Measurements from ENCODE around the gene ADGRB3. TPM values are rescaled to one million over a fixed set of nuclear protein-coding genes. Genes with fewer than 3 reads are reported as not detected.

Gene ADGRB3
- total RNA-seq, 1 donor from 2014 or later, result 14.9 TPM

GRCh38 chr6:68642977-68643376, 7.9 kb downstream of the ADGRB3 start:
- DNase-seq (ENCODE audit: low spot score in 2 of 2, unreplicated experiment in 2 of 2), result no peak
- H3K4me1 Mint-ChIP-seq, result peaks cover 32% of the 10 kb centered on the region
- peak overlapping the region; percentile 80 for H3K27ac Mint-ChIP-seq
- no peak for TF ChIP-seq CTCF (IDR thresholded peaks at IDR 0.05; ENCODE audit: unreplicated experiment)
- H3K27me3 Mint-ChIP-seq (ENCODE audit: low read depth), result peaks cover 39% of the 10 kb centered on the region
- H3K36me3 Mint-ChIP-seq, result no peaks in the 10 kb centered on the region
- H3K4me3 Mint-ChIP-seq, result no peak overlapping the region
- no peaks in the 10 kb centered on the region for H3K9me3 Mint-ChIP-seq

DNA sequence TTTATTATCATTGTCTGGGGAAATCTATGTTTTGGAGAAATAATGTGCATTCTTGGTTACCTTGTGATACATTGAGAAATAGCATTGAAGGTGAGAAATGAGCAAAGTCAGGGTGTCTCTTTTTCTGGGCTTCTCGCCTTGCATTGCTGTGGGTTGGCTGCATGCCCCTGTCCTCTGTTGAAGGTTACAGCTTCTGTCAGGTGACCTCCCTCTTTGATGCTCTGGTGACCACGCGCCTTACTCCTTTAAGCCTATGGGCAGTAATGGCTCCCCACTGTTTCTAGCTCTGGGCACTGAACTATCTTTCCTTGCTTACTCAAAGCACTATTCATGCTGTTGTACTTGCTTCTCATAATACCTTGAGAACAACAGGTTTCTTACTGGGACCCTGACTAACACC, 14.6 kb downstream of the ADGRB3 start:
- Mint-ChIP-seq H3K4me1 (peaks cover 21% of the 10 kb centered on the region), H3K27ac (no peak overlapping the region), H3K9me3 (no peaks in the 10 kb centered on the region), H3K27me3 (ENCODE audit: low read depth) (no peaks in the 10 kb centered on the region), H3K36me3 (no peaks in the 10 kb centered on the region), H3K4me3 (no peak overlapping the region)
- no peak for TF ChIP-seq CTCF (IDR thresholded peaks at IDR 0.05; ENCODE audit: unreplicated experiment)
- no peak for DNase-seq (ENCODE audit: low spot score in 2 of 2, unreplicated experiment in 2 of 2)

DNA sequence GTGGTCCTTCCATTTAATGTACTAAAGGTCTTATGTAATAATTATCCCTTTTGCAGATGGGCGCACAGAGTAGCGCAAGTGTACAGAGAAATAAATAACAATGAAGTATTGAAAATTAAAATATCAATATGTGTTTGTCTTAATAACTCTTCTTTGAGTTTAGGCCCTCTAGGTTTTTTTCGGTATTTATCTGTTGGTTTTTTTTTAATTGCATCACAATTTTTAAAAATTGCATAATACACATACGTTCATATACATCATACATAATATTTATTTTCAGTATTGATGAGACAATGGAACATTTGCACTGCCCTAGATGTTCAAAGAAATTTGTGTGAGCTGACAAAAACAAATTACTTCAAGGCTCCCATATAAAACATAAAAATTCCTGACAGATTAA, 15.1 kb downstream of the ADGRB3 start:
- Mint-ChIP-seq H3K4me1 (peaks cover 23% of the 10 kb centered on the region), H3K4me3 (no peak overlapping the region), H3K27me3 (ENCODE audit: low read depth) (peaks cover under 1% of the 10 kb centered on the region), H3K27ac (no peak overlapping the region), H3K36me3 (no peaks in the 10 kb centered on the region), H3K9me3 (no peaks in the 10 kb centered on the region)
- no peak for TF ChIP-seq CTCF (IDR thresholded peaks at IDR 0.05; ENCODE audit: unreplicated experiment)
- DNase-seq (ENCODE audit: low spot score in 2 of 2, unreplicated experiment in 2 of 2), result no peak

GRCh38 chr6:68651011-68651985, 16.2 kb downstream of the ADGRB3 start:
- Mint-ChIP-seq H3K4me1 (peaks cover 24% of the 10 kb centered on the region), H3K36me3 (no peaks in the 10 kb centered on the region), H3K27ac (peak overlapping the region; percentile 24), H3K4me3 (no peak overlapping the region), H3K27me3 (ENCODE audit: low read depth) (peaks cover 1% of the 10 kb centered on the region), H3K9me3 (no peaks in the 10 kb centered on the region)
- no peak for DNase-seq (ENCODE audit: low spot score in 2 of 2, unreplicated experiment in 2 of 2)
- no peak for TF ChIP-seq CTCF (IDR thresholded peaks at IDR 0.05; ENCODE audit: unreplicated experiment)

DNA sequence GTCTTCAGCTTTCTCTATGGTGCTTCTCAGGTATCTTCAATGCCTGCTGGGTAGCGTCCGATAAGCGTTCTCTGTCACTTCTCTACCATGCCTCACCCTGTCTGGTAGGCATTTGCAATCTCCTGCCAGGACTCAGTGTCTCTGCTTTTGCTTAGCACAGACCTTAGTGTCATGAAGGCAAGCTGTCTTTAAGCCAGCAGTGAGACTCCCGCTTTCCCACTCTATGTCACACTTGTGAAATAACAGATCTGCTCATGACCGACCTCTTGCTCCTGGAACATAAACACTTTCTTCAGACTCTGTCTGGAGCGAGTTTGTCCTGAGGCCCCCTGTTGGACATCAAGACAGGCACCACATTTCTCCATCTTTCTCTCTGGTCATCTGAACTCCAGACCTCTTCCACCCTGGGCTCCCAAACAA, 17.0 kb downstream of the ADGRB3 start:
- Mint-ChIP-seq H3K4me3 (no peak overlapping the region), H3K27ac (peak overlapping the region; percentile 48), H3K27me3 (ENCODE audit: low read depth) (peaks cover 1% of the 10 kb centered on the region), H3K4me1 (peaks cover 24% of the 10 kb centered on the region), H3K36me3 (no peaks in the 10 kb centered on the region), H3K9me3 (no peaks in the 10 kb centered on the region)
- TF ChIP-seq CTCF (IDR thresholded peaks at IDR 0.05; ENCODE audit: unreplicated experiment), result no peak
- no peak for DNase-seq (ENCODE audit: low spot score in 2 of 2, unreplicated experiment in 2 of 2)

All from mesothelial cell of epicardium (in vitro differentiated cells).